ENCODE data around the gene TMEM221. TPM values are rescaled to one million over a fixed set of nuclear protein-coding genes. Genes with fewer than 3 reads are reported as not detected.
A peak's percentile ranks its signal among the peaks of the same experiment; 100 is the strongest.

The TMEM221 gene
- total and polyA plus RNA-seq, 9 of the 15 experiments (the other 6 are each of a cell fraction or from before 2014, with no cell fraction given) = 0.06 to 0.35 TPM; not detected in 7

DNA sequence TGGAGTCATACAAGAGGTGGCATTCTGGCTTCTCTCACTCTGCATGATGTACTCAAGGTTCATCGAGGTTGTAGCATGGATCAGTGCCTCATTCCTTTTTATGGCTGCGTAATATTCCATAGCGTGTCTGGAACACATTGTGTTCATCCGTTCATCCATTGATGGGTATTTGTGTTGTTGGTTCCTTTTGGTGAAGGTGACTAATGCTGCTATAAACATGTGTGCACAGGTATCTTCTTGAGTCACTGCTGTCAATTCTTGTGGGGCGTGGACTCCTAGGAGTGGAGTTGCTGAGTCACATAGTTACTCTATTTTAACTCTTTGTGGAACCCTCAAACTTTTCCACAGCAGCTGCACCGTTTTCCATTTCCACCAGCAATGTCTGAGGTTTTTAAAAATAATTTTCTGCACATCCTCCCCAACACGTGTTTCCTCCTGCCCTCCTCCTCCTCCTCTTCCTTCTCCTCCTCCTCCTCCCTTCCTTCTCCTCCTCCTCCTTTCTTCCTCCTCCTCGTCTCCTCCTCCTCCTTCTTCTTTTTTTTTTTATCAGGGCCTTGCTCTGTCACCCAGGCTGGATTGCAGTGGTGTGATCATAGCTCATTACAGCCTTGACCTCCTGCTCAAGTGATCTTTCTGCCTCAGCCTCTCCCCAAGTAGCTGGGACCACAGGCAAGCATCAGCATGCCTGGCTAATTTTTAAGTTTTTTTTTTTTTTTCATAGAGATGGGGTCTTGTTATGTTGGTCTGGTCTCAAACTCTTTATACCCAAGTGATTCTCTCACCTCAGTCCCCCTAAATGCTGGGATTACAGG lies 2.0 kb upstream of the TMEM221 start:
- DNase-seq (ENCODE audit: extremely low read depth in 1 of 4, low spot score in 3 of 4) = peak in 2 of 4 experiments; percentile 45 to 67
- no TSS peak for BruUV-seq (replicated peaks)
- no peaks in the 10 kb centered on the region for H4K20me1 ChIP-seq (replicated peaks; ENCODE audit: control insufficient read depth, insufficient read depth, low read length)
- ChIA-PET CTCF (ENCODE audit: low intra/inter-chr PET ratio) (interaction anchor here (0.6 kb wide), 1 partner anchor 197 kb away, joined by 3 read pairs; no protein-coding TSS in a partner anchor), POLR2A (interaction anchor here (0.6 to 1.0 kb wide), 4 partner anchors 11 to 60 kb away, joined by 3 read pairs; no protein-coding TSS in a partner anchor)
- H2AFZ ChIP-seq (ENCODE audit: low read depth, low read length) = peak overlapping the region; percentile 60; the same call in 1 of the 2 replicates
- peak overlapping the region; percentile 34; the same call in 1 of the 3 replicates for H3K27ac ChIP-seq (ENCODE audit: extremely low read depth, low read depth, low read length)
- no peaks in the 10 kb centered on the region for H3K9me1 ChIP-seq (ENCODE audit: control insufficient read depth, insufficient read depth, low read length)
- WGBS (ENCODE audit: insufficient coverage, low coverage, missing lambda C conversion rate) = 25% methylated on average over 8 of the region's 8 CpGs
- H3K79me2 ChIP-seq (ENCODE audit: control insufficient read depth, insufficient read depth, low read length) = no peaks in the 10 kb centered on the region
- no peaks in the 10 kb centered on the region for H3K36me3 ChIP-seq (ENCODE audit: control insufficient read depth, insufficient read depth, low read length)
- H3K4me1 ChIP-seq (replicated peaks in 1 of 2; ENCODE audit: control insufficient read depth in 2 of 2, insufficient read depth in 2 of 2, low read length in 2 of 2) = peaks cover 9 to 32% of the 10 kb centered on the region in 2 experiments; a peak in 4 of 5 replicates
- H3K4me3 ChIP-seq = no peak overlapping the region
- peak overlapping the region in 1 of 2 experiments; percentile 23; a peak in 2 of 4 replicates for H3K9ac ChIP-seq (ENCODE audit: insufficient read depth in 1 of 2, low read depth in 2 of 2, low read length in 2 of 2)
- H3K9me3 ChIP-seq (replicated peaks; ENCODE audit: control insufficient read depth, insufficient read depth, low read depth, low read length) = no peaks in the 10 kb centered on the region
- 0 out of 3 replicates have a peak, but pooled peaks have one; percentile 14 for ATAC-seq
- H3K4me2 ChIP-seq (ENCODE audit: insufficient read depth, low read length) = peak overlapping the region; percentile 43
- intact Hi-C loops (cut with micrococcal nuclease) (loop anchor here (10.0 kb wide), 1 partner anchor 224 kb away; no protein-coding TSS in a partner anchor), in situ Hi-C loops (cut with MboI) (no loop called here)
- peaks cover 0 to 15% of the 10 kb centered on the region in 2 experiments; a peak in 2 of 5 replicates for H3K27me3 ChIP-seq (ENCODE audit: control insufficient read depth in 2 of 2, insufficient read depth in 2 of 2, low read length in 2 of 2)
- FAIRE-seq = peak; percentile 87
- TF ChIP-seq ZBTB2 (IDR thresholded peaks at IDR 0.05) (peak; percentile 58; the same call in 1 of the 2 replicates), RBM25 (IDR thresholded peaks at IDR 0.05; ENCODE audit: low read depth, low read length, severe bottlenecking) (peak; percentile 79), ZNF3 (CRISPR knock-in tag; IDR thresholded peaks at IDR 0.05) (no peak), ZNF699 (CRISPR knock-in tag; IDR thresholded peaks at IDR 0.05; ENCODE audit: insufficient replicate concordance) (no peak), ZEB2 (IDR thresholded peaks at IDR 0.05) (peak; percentile 88), MEIS2 (IDR thresholded peaks at IDR 0.05; ENCODE audit: partially characterized antibody) (no peak), ZNF77 (CRISPR knock-in tag; IDR thresholded peaks at IDR 0.05) (no peak), HNRNPH1 (optimal IDR thresholded peaks at IDR 0.05; ENCODE audit: low read depth, low read length) (no peak), FOSL1 (tag; conservative IDR thresholded peaks at IDR 0.05) (peak; percentile 61), ZNF444 (CRISPR knock-in tag; IDR thresholded peaks at IDR 0.05) (no peak), YBX1 (IDR thresholded peaks at IDR 0.05) (0 out of 2 replicates have a peak, but pooled peaks have one; percentile 4), FOXM1 (IDR thresholded peaks at IDR 0.05; ENCODE audit: low read depth) (no peak), FOXM1 (CRISPR knock-in tag; IDR thresholded peaks at IDR 0.05; ENCODE audit: low read depth) (no peak), BRD4 (IDR thresholded peaks at IDR 0.05) (no peak), ELF2 (CRISPR knock-in tag; IDR thresholded peaks at IDR 0.05) (no peak), ZNF239 (CRISPR knock-in tag; IDR thresholded peaks at IDR 0.05) (no peak), ILF3 (IDR thresholded peaks at IDR 0.05; ENCODE audit: borderline replicate concordance) (no peak)
- TF ChIP-seq, protein P1, sequence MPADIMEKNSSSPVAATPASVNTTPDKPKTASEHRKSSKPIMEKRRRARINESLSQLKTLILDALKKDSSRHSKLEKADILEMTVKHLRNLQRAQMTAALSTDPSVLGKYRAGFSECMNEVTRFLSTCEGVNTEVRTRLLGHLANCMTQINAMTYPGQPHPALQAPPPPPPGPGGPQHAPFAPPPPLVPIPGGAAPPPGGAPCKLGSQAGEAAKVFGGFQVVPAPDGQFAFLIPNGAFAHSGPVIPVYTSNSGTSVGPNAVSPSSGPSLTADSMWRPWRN (IDR thresholded peaks at IDR 0.05; ENCODE audit: low read depth) = no peak
- TF ChIP-seq, protein P2, sequence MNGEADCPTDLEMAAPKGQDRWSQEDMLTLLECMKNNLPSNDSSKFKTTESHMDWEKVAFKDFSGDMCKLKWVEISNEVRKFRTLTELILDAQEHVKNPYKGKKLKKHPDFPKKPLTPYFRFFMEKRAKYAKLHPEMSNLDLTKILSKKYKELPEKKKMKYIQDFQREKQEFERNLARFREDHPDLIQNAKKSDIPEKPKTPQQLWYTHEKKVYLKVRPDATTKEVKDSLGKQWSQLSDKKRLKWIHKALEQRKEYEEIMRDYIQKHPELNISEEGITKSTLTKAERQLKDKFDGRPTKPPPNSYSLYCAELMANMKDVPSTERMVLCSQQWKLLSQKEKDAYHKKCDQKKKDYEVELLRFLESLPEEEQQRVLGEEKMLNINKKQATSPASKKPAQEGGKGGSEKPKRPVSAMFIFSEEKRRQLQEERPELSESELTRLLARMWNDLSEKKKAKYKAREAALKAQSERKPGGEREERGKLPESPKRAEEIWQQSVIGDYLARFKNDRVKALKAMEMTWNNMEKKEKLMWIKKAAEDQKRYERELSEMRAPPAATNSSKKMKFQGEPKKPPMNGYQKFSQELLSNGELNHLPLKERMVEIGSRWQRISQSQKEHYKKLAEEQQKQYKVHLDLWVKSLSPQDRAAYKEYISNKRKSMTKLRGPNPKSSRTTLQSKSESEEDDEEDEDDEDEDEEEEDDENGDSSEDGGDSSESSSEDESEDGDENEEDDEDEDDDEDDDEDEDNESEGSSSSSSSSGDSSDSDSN (IDR thresholded peaks at IDR 0.05; ENCODE audit: borderline replicate concordance in 1 of 2, low read depth in 2 of 2, low read length in 2 of 2) = no peak

Measured in K562 (cell line).